Raji (cell line): Measurements from ENCODE around the gene NYAP2.

Source experiments
- POLR2A ChIP-seq: IDR thresholded peaks from 2 replicates; pipeline ENCODE4 v1.6.1; 2011; ENCODE audit warnings: low read depth, low read length, control low read depth; ENCODE audit not compliant: insufficient read depth

Gene NYAP2

DNA sequence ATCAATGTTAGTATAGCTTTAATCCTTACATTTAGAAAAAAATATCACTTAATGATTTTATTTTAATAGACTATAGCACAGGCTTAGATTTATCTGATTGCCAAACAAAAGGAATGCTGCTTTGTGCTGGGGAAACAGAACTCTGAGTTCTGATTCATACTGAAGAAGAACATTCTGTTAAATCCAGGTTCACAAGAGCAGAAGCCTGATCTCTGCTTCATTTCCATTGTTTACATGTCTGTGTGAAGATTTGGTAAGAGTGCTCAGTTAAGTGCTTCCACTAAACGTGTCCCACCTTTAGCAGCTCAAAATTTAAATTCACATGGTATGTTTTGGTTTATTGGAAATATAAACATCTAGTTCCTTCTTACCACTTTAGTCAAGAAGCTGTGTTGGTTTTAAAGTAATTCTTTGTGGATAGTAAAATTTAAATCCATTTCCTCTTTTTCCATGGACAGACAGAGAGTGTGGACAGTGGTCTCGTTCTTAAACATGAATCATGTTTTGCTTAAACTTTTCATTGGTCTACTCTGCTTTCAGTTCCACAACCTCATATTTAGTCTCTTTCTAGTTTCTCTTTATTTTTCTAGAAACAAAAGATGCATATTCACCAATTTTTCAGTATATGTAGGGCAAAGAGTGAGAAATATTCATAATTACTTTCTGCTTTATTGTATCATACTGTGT lies 59.1 kb downstream of the NYAP2 start:
- TF ChIP-seq POLR2A: no peak

DNA sequence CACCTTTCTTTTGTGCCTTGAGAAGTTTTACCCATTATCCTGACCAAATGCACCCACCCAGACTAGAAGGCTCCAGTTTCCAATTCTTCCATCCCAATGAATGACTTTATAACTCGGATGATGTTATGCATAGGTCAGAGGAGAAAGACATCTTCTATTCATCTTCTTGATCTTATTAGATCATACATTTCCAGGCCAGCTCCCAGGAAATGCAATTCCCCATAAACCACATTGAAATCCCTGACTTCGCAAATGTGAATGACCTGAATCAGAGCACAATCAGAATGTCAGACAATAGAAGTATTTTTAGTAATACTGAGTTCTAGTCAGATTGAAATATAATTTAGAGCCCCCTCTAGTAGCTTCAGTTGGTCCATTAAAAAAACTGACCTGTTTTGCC lies 62.9 kb downstream of the NYAP2 start:
- no peak for TF ChIP-seq POLR2A

DNA sequence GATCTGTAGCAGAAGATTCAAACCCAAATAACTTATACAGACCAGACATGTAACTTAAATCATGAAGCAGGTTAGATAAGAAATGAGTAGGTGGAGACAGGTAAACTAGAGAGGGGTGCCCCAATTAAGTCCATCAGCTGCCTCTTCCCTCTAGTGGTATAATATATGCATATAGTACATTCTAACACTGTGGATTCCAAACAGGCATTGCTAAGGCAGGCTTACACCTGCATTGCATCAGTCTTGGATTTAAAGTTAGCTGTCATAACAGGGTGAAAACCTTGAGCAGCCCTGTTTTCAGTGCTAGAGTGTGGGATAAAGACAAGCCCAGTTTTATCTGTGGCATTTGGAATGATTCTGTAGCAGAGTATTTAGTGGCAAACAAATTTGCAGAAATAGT lies 63.4 kb downstream of the NYAP2 start:
- TF ChIP-seq POLR2A: no peak

DNA sequence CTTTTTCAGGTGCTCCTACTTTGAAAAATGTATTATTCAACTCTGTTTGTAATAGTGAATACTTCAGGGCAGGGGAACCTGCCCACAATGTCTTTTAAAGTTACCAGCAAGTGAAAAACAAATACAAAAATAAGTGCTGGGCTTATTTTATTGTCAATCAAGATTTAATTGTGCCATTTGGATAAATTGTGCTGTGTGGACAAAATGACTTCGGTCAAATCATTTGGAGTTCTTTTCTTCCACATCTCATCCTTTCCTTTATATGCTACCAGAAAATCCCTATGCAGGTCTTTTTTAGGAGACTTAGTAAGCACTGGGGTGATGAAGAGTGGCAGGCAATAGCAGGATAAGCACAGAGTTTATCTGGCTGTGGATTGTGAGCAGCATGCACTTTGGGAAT lies 63.9 kb downstream of the NYAP2 start:
- TF ChIP-seq POLR2A: no peak

DNA sequence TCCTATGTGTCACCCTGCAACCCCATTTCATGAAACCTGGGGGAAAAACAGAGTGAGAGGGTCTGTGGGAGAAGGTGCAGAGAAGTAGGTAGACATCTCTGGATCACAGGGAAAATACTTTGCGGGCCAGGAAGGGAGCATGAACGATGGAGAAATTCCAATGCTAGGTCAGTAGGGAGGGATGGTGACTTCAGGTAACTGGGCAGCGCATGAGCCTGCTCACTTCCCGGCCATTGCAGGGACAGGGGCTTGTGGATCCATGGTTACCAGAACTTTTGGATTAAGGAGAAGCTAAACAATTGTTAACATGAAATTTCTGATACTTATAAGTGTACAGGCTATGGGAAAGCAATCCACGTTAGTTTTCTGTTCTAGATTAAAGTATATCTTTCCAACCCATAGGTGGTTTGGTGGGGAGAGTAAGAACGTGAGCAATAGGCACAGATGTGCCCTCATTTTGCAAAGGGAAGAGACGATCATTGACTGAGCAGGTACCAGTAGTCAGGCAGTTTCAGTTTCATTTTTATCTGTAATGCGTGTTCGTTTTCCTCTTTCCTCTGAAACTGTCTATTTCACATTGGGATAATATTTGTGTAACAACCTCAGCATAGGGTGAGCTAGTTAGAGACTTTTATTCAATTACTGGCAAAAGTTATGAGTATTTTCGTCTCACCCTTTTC lies 65.0 kb downstream of the NYAP2 start:
- no peak for TF ChIP-seq POLR2A

DNA sequence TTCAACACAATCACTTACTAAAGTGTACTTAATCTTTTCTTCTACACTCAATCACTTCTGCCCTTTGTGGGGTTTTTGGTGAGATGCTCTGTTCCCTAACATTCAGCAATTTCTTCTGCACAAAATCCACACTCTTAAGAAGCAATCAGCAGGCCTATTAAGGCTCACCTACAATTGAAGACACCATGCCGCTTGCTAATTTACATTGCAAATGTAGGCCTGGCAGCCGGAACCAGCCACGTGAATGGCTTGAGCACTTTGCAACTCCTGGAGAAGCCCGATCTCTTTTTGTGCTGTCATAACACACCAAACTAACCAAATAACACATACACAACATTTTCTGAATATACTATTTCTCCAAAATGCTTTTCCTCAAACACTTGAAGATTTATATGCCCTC lies 66.3 kb downstream of the NYAP2 start:
- no peak for TF ChIP-seq POLR2A

DNA sequence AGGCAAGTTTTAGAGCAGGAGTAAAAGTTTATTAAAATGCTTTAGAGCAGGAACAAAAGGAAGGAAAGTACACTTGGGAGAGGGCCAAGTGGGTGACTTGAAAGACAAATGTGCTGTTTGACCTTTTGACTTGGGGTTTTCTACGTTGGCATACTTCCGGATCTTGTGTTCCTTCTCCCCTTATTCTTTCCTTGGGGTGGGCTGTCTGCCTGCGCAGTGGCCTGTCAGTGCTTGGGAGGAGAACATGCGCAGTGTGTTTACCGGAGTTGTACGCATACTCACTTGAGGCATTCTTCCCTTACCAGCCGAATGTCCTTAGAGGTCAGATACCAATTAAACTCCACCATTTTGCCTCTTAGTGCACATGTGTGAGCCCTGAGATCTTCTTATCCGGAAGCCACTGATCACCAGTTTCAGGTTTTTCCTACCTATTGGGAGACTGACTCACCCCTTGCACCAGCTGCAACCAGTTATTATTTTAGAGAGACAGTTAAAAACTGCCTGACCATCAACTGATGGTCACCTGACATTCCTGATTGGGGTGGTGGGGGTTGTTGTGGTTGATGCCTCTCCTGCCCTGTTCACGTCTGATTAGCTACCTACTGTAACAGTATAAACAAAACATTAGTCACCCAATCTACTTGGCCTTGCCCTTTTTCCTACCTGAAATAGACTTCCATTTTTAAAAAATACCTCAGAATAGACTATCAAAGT lies 67.5 kb downstream of the NYAP2 start:
- no peak for TF ChIP-seq POLR2A

DNA sequence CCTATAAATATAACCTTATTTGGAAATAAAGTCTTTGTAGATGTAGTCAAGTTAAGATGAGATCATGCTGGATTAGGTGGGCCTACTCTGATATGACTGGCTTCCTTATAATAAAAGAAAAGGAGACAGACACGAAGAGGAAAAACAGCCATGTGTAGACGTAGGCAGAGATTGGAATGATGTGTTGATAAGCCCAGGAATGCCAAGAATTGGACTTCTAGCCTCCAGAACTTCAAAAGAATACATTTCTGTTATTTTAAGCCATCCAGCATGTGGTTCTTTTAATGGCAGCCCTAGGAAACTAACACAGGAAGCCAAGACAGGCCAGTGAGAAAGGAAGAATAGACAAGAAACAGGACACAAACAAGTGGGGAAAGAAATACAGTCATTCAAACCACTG lies 68.6 kb downstream of the NYAP2 start:
- no peak for TF ChIP-seq POLR2A

DNA sequence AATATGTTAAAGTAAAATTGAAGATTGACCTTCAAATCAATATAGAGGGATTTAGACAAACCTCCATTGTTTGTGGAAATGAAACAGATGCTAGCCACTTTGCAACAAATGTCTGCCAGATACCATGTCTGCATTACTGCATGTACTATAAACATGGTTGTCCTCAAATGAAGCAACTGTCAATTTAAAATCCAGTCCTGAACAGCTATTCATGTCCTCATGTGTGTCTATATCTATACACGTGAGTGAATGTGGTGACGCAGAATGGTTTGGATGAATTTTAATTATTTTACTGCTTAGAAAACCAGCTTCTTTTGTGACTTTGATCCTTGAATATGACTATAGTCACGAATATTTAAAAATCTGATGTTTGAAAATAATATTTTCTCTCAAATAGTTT lies 71.5 kb downstream of the NYAP2 start:
- TF ChIP-seq POLR2A: no peak

DNA sequence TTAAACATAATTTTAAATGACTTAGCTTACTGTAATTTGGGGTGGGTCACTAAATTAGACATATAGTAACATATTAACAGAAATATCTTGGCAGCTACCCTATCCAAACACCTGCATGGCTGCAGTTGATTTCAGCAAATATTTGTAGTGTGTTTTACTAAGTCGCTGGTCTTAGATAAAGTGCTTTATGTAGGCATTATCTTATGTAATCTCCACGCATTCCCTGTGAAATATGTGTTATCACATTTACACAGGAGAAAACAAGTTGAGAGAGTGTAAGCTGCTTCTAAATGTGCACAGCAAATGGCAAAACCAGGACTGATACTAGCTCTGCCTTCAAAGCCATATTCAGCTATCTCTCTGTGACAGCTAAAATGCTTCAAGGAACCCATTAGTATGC lies 72.0 kb downstream of the NYAP2 start:
- no peak for TF ChIP-seq POLR2A

DNA sequence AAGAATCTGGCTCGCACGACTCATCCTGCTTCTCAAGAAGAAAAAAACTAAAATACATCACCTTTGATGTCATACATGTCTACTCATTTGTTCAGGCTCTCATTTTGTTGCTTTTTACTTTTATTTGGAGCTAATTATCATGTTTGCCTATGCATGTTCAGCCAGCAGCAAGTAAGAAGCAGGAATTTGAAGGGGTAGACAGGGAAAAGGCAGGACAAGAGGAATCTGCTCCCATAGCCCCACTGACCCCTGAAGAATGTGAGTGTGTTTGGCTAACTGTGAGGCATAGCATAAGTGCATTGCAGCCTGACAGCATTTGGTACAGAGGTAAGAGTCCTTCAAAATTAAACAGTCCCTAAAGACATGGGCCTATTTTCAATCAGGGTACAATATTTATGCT lies 72.7 kb downstream of the NYAP2 start:
- TF ChIP-seq POLR2A: no peak

DNA sequence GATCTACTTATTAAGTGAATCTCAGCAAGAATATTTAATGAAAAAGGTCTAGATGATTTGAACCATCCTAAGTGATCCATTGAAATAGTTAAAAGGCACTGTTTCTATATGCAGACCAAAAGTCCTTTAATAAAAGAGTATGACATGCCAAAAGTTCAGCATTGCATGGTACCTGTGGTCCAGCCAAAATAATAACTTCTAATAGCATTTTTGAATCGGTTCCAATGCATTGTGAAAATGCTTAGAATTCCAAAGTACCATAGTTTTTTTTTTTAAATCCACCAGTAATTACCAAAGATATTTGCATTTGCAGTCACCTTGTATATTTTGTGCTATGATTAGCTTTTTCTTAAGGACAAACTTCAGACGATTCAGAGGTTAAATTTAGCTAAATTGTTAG lies 79.9 kb downstream of the NYAP2 start:
- no peak for TF ChIP-seq POLR2A

DNA sequence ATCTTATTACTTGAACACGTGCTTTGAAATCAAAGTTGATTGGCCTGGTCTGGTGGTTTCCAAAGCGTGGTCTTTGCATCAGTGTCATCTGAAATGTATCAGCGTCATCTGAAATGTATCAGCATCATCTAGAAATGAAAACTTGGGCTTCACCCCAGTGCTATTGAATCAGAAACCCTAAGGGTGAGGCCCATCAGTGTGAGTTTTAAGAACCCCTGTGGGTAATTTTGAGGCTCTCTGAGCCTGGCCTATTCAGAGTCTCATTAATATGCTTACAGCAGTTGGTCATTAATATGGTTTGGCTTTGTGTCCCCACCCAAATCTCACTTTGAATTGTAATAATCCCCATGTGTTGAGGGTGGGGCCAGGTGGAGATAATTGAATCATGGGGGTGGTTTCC lies 85.2 kb downstream of the NYAP2 start:
- no peak for TF ChIP-seq POLR2A

DNA sequence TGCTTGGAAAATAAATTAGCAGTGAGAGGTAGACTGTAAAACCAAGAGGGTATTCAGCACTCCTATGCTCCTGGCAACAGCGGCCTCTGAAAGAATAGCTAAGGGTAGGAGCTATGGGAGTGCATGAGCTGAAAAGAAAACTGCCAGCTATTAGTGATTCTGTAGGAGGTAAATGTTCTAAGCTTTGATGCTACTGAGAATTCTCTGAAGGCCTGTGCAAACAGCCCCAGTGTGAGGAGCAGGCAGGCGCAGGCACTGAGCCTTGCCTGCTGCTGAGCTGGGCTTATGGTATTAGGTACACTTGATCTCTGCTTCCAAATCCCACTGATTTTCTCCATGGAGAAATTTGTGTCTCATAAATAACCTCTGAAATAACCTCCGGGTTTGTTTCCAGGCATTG lies 86.7 kb downstream of the NYAP2 start:
- no peak for TF ChIP-seq POLR2A

DNA sequence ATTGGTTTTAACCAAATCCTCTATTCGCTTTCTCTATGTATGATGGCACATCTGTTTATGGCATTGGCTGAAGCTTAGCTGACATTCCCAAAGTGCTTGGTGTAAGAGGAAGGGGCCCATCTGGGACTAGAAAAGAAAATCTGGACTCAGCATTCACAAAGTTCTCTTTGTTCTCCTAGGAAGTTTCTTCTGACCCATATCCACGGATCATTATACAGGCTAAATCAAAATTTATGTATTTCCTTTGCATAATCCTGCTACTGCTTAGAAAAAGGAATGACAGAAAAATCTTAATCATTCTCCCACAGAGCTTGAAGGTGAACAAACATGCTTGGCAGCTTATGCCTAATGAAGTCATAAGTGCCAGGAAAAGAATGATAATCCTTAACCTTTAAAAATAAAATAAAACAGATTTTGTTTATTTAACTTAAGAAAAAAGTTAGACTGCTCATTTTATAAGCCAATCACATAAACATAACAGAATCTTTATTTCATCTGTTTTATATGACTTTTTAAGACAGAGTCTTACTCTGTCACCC lies 88.4 kb downstream of the NYAP2 start:
- no peak for TF ChIP-seq POLR2A

DNA sequence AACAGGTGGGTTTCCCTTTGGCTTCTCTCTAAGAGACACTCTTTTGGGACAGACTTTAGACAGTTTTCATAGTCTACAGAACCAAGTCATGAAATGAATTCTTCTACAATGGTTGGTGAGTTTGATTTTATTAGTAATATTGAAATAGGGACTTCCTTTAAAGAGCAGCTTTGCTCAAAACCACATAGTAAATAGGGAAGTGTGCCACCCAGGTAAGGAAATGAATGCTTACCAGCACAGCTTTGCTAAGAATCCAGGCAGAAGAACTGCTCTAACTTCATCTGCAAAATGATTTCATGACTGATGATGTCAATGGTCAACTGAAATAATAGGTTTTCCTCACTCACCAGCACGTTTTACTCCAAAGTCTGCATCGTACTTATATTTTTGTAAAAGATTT lies 89.2 kb downstream of the NYAP2 start:
- no peak for TF ChIP-seq POLR2A
